ENCODE data around the gene COMMD10. TPM values are rescaled to one million over a fixed set of nuclear protein-coding genes. Genes with fewer than 3 reads are reported as not detected.

Gene COMMD10
- total and polyA plus RNA-seq, 2 donors (not counting 1 experiment from before 2014, with no cell fraction given) = 19.8 to 48.7 TPM

DNA sequence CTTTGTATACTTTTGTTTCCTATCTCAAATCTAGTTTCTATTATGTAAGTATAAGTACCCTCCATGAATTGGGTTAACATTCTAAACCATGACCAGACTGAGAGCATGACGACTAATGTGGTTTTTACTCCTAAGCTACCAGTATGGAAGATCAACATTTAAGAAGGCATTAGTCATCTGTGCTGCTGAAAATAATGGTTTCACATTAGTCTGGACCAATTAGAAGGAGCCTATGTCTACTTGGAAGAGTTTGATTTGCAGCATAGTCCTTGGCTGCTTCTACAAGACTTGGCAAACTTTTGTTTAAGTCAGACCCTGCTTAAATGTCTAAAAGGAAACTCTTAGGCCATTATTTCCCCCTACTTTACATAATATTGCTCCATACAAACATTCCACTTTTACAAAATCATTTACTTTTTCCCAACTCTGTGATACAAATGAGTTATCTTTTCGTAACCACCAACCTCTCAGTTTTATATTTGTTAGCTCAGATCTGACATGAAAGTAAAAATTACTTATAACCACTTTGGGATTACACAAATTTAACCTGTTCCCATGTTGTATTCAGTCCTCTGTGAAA, 186.7 kb downstream of the COMMD10 start:
- no CpG with 5 or more reads among the region's 2 CpGs for WGBS (ENCODE audit: insufficient coverage)
- Histone ChIP-seq H3K79me2 (ENCODE audit: control insufficient read depth, insufficient read depth, low read length) (no peaks in the 10 kb centered on the region), H3K27ac (ENCODE audit: low read length in 2 of 2) (no peak overlapping the region), H4K20me1 (ENCODE audit: control insufficient read depth, insufficient read depth, low read length, poor library complexity, severe bottlenecking) (no peaks in the 10 kb centered on the region), H3K4me2 (replicated peaks; ENCODE audit: low read depth, low read length, poor library complexity, severe bottlenecking) (no peak overlapping the region), H3K27me3 (replicated peaks in 1 of 4; ENCODE audit: control extremely low read depth in 1 of 4, control insufficient read depth in 3 of 4, insufficient read depth in 4 of 4, low read length in 3 of 4) (no peaks in the 10 kb centered on the region), H3K9ac (ENCODE audit: low read length) (no peak overlapping the region), H3K4me1 (ENCODE audit: control insufficient read depth in 2 of 2, insufficient read depth in 2 of 2, low read length in 2 of 2) (no peaks in the 10 kb centered on the region), H3K9me3 (ENCODE audit: control extremely low read depth in 1 of 3, control insufficient read depth in 2 of 3, insufficient read depth in 1 of 3, low read length in 2 of 3) (peaks cover 0 to 11% (median 4%) of the 10 kb centered on the region in 3 donors), H3K4me3 (ENCODE audit: control extremely low read depth in 1 of 5, extremely low read depth in 1 of 5, insufficient read depth in 1 of 5, low read depth in 2 of 5, low read length in 4 of 5) (no peak overlapping the region), H3K36me3 (replicated peaks in 1 of 2; ENCODE audit: control extremely low read depth in 1 of 2, control insufficient read depth in 1 of 2, extremely low read depth in 1 of 2, insufficient read depth in 2 of 2, low read length in 1 of 2) (no peaks in the 10 kb centered on the region), H2AFZ (ENCODE audit: insufficient read depth, low read depth, low read length, poor library complexity, severe bottlenecking) (no peak overlapping the region)
- Mint-ChIP-seq H3K27ac (no peak overlapping the region), H3K4me1 (no peaks in the 10 kb centered on the region), H3K9me3 (ENCODE audit: insufficient read depth) (peaks cover 12% of the 10 kb centered on the region), H3K27me3 (no peaks in the 10 kb centered on the region), H3K4me3 (no peak overlapping the region)
- ChIA-PET CTCF (no interaction called here), POLR2A (no interaction called here)
- DNase-seq (no peak), ATAC-seq (ENCODE audit: low read depth) (no peak)
- TF ChIP-seq EZH2 (IDR thresholded peaks at IDR 0.05; ENCODE audit: borderline replicate concordance, insufficient read depth, low read depth, low read length, poor library complexity, severe bottlenecking) (no peak), CTCF (IDR thresholded peaks at IDR 0.05) (no peak)
- intact Hi-C loops (cut with micrococcal nuclease) = no loop called here

- Histone ChIP-seq H3K4me3 (ENCODE audit: control extremely low read depth in 1 of 5, extremely low read depth in 1 of 5, insufficient read depth in 1 of 5, low read depth in 2 of 5, low read length in 4 of 5) (no peak overlapping the region), H3K4me2 (replicated peaks; ENCODE audit: low read depth, low read length, poor library complexity, severe bottlenecking) (no peak overlapping the region), H2AFZ (ENCODE audit: insufficient read depth, low read depth, low read length, poor library complexity, severe bottlenecking) (no peak overlapping the region), H4K20me1 (ENCODE audit: control insufficient read depth, insufficient read depth, low read length, poor library complexity, severe bottlenecking) (no peaks in the 10 kb centered on the region), H3K27ac (ENCODE audit: low read length in 2 of 2) (no peak overlapping the region), H3K4me1 (ENCODE audit: control insufficient read depth in 2 of 2, insufficient read depth in 2 of 2, low read length in 2 of 2) (no peaks in the 10 kb centered on the region), H3K79me2 (ENCODE audit: control insufficient read depth, insufficient read depth, low read length) (no peaks in the 10 kb centered on the region), H3K36me3 (replicated peaks in 1 of 2; ENCODE audit: control extremely low read depth in 1 of 2, control insufficient read depth in 1 of 2, extremely low read depth in 1 of 2, insufficient read depth in 2 of 2, low read length in 1 of 2) (no peaks in the 10 kb centered on the region), H3K27me3 (replicated peaks in 1 of 4; ENCODE audit: control extremely low read depth in 1 of 4, control insufficient read depth in 3 of 4, insufficient read depth in 4 of 4, low read length in 3 of 4) (no peaks in the 10 kb centered on the region), H3K9me3 (ENCODE audit: control extremely low read depth in 1 of 3, control insufficient read depth in 2 of 3, insufficient read depth in 1 of 3, low read length in 2 of 3) (peaks cover 1 to 18% (median 5%) of the 10 kb centered on the region in 3 donors), H3K9ac (ENCODE audit: low read length) (no peak overlapping the region)
- 100% methylated on average over 1 of the region's 5 CpGs for WGBS (ENCODE audit: insufficient coverage)
- Mint-ChIP-seq H3K9me3 (ENCODE audit: insufficient read depth) (peaks cover 12% of the 10 kb centered on the region), H3K27ac (no peak overlapping the region), H3K4me1 (no peaks in the 10 kb centered on the region), H3K4me3 (no peak overlapping the region), H3K27me3 (no peaks in the 10 kb centered on the region)
- ATAC-seq (ENCODE audit: low read depth) = no peak
- POLR2A ChIA-PET = no interaction called here
- intact Hi-C loops (cut with micrococcal nuclease) = no loop called here
- TF ChIP-seq CTCF (IDR thresholded peaks at IDR 0.05) (no peak), EZH2 (IDR thresholded peaks at IDR 0.05; ENCODE audit: borderline replicate concordance, insufficient read depth, low read depth, low read length, poor library complexity, severe bottlenecking) (no peak)
- DNase-seq = no peak
- CTCF ChIA-PET = no interaction called here
These were observed 187.6 kb downstream of the COMMD10 start for GRCh38 chr5:116272281-116272941.
